ENCODE measurements around the gene P3R3URF.

Gene P3R3URF

DNA sequence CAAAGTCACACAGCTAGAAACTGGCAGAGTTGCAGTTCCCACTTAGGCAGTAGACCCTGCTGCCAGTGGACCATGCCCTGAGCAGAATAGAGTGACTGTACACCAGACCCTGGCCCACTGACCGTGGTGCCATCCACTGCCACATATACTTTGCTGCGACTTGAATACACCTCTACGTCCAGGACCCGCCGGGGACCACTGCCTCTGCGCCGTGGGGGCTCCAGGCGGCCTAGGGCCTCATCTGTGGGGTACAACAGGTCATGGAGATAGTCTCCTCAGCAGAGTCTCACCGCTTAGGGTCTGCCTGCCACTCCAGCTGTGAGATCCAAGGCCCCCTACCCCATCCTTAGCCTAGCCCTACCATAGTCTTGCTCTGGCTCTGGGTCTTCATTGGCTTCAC is 20.3 kb upstream of the P3R3URF start:
- Histone ChIP-seq H3K9ac (ENCODE audit: low read length) (no peak overlapping the region), H3K4me2 (ENCODE audit: low read depth, low read length) (no peak overlapping the region), H3K36me3 (replicated peaks; ENCODE audit: insufficient read depth, low read length) (no peaks in the 10 kb centered on the region), H3K79me2 (ENCODE audit: low read length) (peaks cover 3% of the 10 kb centered on the region; the same call in 1 of the 2 replicates), H3K27me3 (replicated peaks; ENCODE audit: insufficient read depth, low read length) (no peaks in the 10 kb centered on the region), H3K4me1 (ENCODE audit: low read length) (no peaks in the 10 kb centered on the region), H3K27ac (ENCODE audit: low read length) (no peak overlapping the region), H2AFZ (ENCODE audit: low read length) (no peak overlapping the region), H3K4me3 (ENCODE audit: low read length) (no peak overlapping the region), H4K20me1 (ENCODE audit: insufficient read depth, low read length) (no peaks in the 10 kb centered on the region), H3K9me3 (replicated peaks; ENCODE audit: insufficient read depth, low read length) (no peaks in the 10 kb centered on the region), H3F3A (ENCODE audit: insufficient read depth, low read length) (0 out of 2 replicates have a peak, but pooled peaks cover 4% of the 10 kb centered on the region), H3K9me2 (replicated peaks; ENCODE audit: insufficient read depth, low read length) (no peaks in the 10 kb centered on the region)
- no peak for DNase-seq
- no peak for TF ChIP-seq EZH2 (optimal IDR thresholded peaks at IDR 0.05; ENCODE audit: low read depth, low read length)
- TF ChIP-seq EZH2phosphoT487 (IDR thresholded peaks at IDR 0.05; ENCODE audit: low read length), result no peak
- TF ChIP-seq, protein P1, sequence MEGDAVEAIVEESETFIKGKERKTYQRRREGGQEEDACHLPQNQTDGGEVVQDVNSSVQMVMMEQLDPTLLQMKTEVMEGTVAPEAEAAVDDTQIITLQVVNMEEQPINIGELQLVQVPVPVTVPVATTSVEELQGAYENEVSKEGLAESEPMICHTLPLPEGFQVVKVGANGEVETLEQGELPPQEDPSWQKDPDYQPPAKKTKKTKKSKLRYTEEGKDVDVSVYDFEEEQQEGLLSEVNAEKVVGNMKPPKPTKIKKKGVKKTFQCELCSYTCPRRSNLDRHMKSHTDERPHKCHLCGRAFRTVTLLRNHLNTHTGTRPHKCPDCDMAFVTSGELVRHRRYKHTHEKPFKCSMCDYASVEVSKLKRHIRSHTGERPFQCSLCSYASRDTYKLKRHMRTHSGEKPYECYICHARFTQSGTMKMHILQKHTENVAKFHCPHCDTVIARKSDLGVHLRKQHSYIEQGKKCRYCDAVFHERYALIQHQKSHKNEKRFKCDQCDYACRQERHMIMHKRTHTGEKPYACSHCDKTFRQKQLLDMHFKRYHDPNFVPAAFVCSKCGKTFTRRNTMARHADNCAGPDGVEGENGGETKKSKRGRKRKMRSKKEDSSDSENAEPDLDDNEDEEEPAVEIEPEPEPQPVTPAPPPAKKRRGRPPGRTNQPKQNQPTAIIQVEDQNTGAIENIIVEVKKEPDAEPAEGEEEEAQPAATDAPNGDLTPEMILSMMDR (IDR thresholded peaks at IDR 0.05; ENCODE audit: low read length), result no peak

DNA sequence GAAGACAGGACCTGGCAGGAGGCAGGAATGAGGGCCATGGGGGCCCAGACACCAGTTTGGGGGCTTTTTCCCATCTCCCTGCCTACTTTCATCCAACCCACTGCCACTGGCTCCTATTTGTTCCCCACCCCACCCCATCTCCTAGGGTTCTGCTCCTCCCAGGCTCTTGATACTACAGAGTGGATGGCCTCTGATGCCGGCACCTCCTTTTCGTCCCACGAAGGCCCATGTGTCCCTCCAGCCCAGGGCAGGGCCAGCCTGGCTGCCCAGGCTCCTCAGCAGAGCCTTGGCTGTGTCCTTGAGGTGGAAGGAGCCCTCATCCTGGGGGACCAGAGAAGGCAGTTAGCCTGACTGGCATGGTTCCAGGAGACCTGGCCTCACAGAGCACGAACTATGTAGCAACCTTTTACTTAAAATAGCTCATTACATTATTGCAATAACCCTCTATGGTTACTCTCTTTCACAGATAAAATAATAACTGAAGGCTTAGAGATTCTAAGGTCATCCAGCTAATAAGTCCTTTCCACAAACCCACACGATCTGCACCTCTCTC is 18.4 kb upstream of the P3R3URF start:
- H4K20me1 ChIP-seq (ENCODE audit: insufficient read depth, low read length), result no peaks in the 10 kb centered on the region
- H3K4me1 ChIP-seq (ENCODE audit: low read length), result no peaks in the 10 kb centered on the region
- 0 out of 2 replicates have a peak, but pooled peaks cover 4% of the 10 kb centered on the region for H3F3A ChIP-seq (ENCODE audit: insufficient read depth, low read length)
- H3K4me2 ChIP-seq (ENCODE audit: low read depth, low read length), result no peak overlapping the region
- no peaks in the 10 kb centered on the region for H3K9me3 ChIP-seq (replicated peaks; ENCODE audit: insufficient read depth, low read length)
- H3K27ac ChIP-seq (ENCODE audit: low read length), result no peak overlapping the region
- no peak for DNase-seq
- TF ChIP-seq EZH2 (optimal IDR thresholded peaks at IDR 0.05; ENCODE audit: low read depth, low read length), result no peak
- no peak for TF ChIP-seq EZH2phosphoT487 (IDR thresholded peaks at IDR 0.05; ENCODE audit: low read length)
- TF ChIP-seq, protein P1 (IDR thresholded peaks at IDR 0.05; ENCODE audit: low read length), result no peak
- no peaks in the 10 kb centered on the region for H3K27me3 ChIP-seq (replicated peaks; ENCODE audit: insufficient read depth, low read length)
- H2AFZ ChIP-seq (ENCODE audit: low read length), result no peak overlapping the region
- H3K4me3 ChIP-seq (ENCODE audit: low read length), result no peak overlapping the region
- H3K36me3 ChIP-seq (replicated peaks; ENCODE audit: insufficient read depth, low read length), result no peaks in the 10 kb centered on the region
- no peak overlapping the region for H3K9ac ChIP-seq (ENCODE audit: low read length)
- H3K9me2 ChIP-seq (replicated peaks; ENCODE audit: insufficient read depth, low read length), result no peaks in the 10 kb centered on the region
- H3K79me2 ChIP-seq (ENCODE audit: low read length), result peaks cover 3% of the 10 kb centered on the region; the same call in 1 of the 2 replicates

DNA sequence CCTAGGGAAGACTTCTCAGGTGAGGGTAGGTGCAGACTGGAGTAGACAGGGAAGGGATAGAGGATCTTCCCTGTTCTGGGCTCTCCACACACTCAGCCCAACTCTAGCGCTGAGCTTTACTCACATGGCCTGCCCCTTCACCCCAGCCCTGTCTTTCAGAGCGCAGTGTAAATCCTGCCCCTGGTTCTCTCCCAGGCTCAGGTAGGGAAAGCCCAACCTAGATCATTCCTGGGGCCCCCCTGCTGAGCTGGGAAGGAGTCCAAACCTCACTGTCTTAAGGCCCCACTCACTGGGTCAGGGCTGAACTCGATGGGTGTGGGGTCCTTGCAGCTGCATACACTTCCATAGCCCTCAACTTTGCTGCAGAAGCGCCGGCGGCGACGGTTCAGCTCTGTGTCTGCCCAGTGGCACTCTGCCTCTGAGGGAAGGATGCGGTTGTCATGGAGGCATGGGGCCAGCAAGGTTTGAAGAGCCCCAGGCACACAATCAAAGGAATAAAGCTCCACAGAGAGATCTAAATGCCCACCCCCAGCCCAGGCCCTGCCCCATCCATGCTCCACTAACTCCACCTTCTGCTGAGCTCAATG is 17.8 kb upstream of the P3R3URF start:
- H3F3A ChIP-seq (ENCODE audit: insufficient read depth, low read length), result 0 out of 2 replicates have a peak, but pooled peaks cover under 1% of the 10 kb centered on the region
- no peak for DNase-seq
- no peaks in the 10 kb centered on the region for H3K36me3 ChIP-seq (replicated peaks; ENCODE audit: insufficient read depth, low read length)

More for the DNA sequence above, 17.8 kb upstream of the P3R3URF start:
- Histone ChIP-seq H3K9me2 (replicated peaks; ENCODE audit: insufficient read depth, low read length) (no peaks in the 10 kb centered on the region), H3K4me2 (ENCODE audit: low read depth, low read length) (no peak overlapping the region), H3K79me2 (ENCODE audit: low read length) (peaks cover 3% of the 10 kb centered on the region; the same call in 1 of the 2 replicates), H3K27me3 (replicated peaks; ENCODE audit: insufficient read depth, low read length) (no peaks in the 10 kb centered on the region), H3K27ac (ENCODE audit: low read length) (no peak overlapping the region), H3K9ac (ENCODE audit: low read length) (no peak overlapping the region), H2AFZ (ENCODE audit: low read length) (no peak overlapping the region), H3K9me3 (replicated peaks; ENCODE audit: insufficient read depth, low read length) (no peaks in the 10 kb centered on the region), H3K4me3 (ENCODE audit: low read length) (no peak overlapping the region), H4K20me1 (ENCODE audit: insufficient read depth, low read length) (no peaks in the 10 kb centered on the region), H3K4me1 (ENCODE audit: low read length) (no peaks in the 10 kb centered on the region)
- TF ChIP-seq EZH2phosphoT487 (IDR thresholded peaks at IDR 0.05; ENCODE audit: low read length), result no peak
- TF ChIP-seq, protein P1 (IDR thresholded peaks at IDR 0.05; ENCODE audit: low read length), result no peak
- no peak for TF ChIP-seq EZH2 (optimal IDR thresholded peaks at IDR 0.05; ENCODE audit: low read depth, low read length)
